Aorta (tissue), 5 donors: ENCODE results near the gene TLE6. TPM values are rescaled to one million over a fixed set of nuclear protein-coding genes. Genes with fewer than 3 reads are reported as not detected.

ENCODE experiments used
- ATAC-seq: fragments of 200-7000 bp; cut with Tn5 transposase; one replicate; pipeline ENCODE4 v1.9.1; 2022; ENCODE audit warnings: moderate library complexity; ENCODE audit not compliant: low FRiP score
- DNase-seq, 2 donors: peaks; one replicate each; pipeline ENCODE4 v3.0.0-alpha.2; 2020
- H3K27ac ChIP-seq, 2 donors: one replicate each; pipeline ENCODE4 v1.5.1; 2013; ENCODE audit warnings: low read length in 2 of 2, mild to moderate bottlenecking in 2 of 2, moderate library complexity in 2 of 2, control low read depth in 1 of 2, inconsistent platforms in 1 of 2, low read depth in 1 of 2
- H3K27me3 ChIP-seq, 2 donors: one replicate each; pipeline ENCODE4 v1.6.1; 2013; ENCODE audit warnings: control low read depth in 1 of 2, low read length in 1 of 2, mild to moderate bottlenecking in 1 of 2, moderate library complexity in 1 of 2; ENCODE audit not compliant: insufficient read depth in 2 of 2, control insufficient read depth in 1 of 2
- H3K36me3 ChIP-seq, 2 donors: one replicate each; pipeline ENCODE4 v1.6.1; 2013; ENCODE audit warnings: control low read depth in 1 of 2, low read length in 1 of 2, mild to moderate bottlenecking in 1 of 2; ENCODE audit not compliant: insufficient read depth in 2 of 2, control insufficient read depth in 1 of 2
- H3K4me1 ChIP-seq, 2 donors: one replicate each; pipeline ENCODE4 v1.6.1; 2013; ENCODE audit warnings: low read length in 2 of 2, control low read depth in 1 of 2, mild to moderate bottlenecking in 1 of 2, moderate library complexity in 1 of 2; ENCODE audit not compliant: insufficient read depth in 2 of 2, control insufficient read depth in 1 of 2
- H3K4me3 ChIP-seq, 2 donors: one replicate each; pipeline ENCODE4 v1.5.1; 2013; ENCODE audit warnings: low read length in 2 of 2, control low read depth in 1 of 2, mild to moderate bottlenecking in 1 of 2
- H3K9me3 ChIP-seq: one replicate; pipeline ENCODE4 v1.6.1; 2013; ENCODE audit warnings: mild to moderate bottlenecking, low read length; ENCODE audit not compliant: control insufficient read depth
- WGBS, 2 donors: extraction: QIAGEN DNeasy Blood & Tissue Kit; methylation state at CpG; one replicate each; pipeline ENCODE4 v1.1.7; 2013; 5-methylcytosine and 5-hydroxymethylcytosine counted together
- intact Hi-C, 2 donors: fragments of 100-400 bp; cut with DNase I; formaldehyde crosslinking; loops; one replicate each; pipeline versions ENCODE4 v1.14.2 to v1.15.0; 2022
- polyA plus RNA-seq, 2 donors: library from polyadenylated mRNA; stranded (reverse); fragments of 200-250 nt; gene quantifications; one replicate each; pipeline ENCODE4 v1.2.3, GENCODE V29; 2013
- total RNA-seq, 2 donors: library from RNA; stranded (reverse); fragmentation: NEBNext Ultra II Directional; extraction: Animal tissue kit (Norgen Biotek cat#: 25700); gene quantifications; one replicate each; pipeline ENCODE4 v1.2.1, GENCODE V29; 2021
- donor health status: healthy with polysubstance abuse.
- donor health status: Bipolar disorder and iron deficiency.
- donor health status: DM: no; HTN: no; CAD: no.
- donor health status: DM: no; HTN: no; CAD: no.
- donor health status: DM: yes; HTN: yes; CAD: no.

Gene TLE6
- total and polyA plus RNA-seq, 4 donors, result 0.65 to 12.0 (median 3.8) TPM

GRCh38 chr19:3014135-3014534 is 36.8 kb downstream of the TLE6 start:
- Histone ChIP-seq H3K27me3 (no peaks in the 10 kb centered on the region), H3K27ac (no peak overlapping the region), H3K4me1 (no peaks in the 10 kb centered on the region), H3K4me3 (no peak overlapping the region), H3K36me3 (no peaks in the 10 kb centered on the region), H3K9me3 (no peaks in the 10 kb centered on the region)
- 98% methylated on average over 8 of the region's 8 CpGs for whole genome bisulfite sequencing, 2 donors
- intact Hi-C loops, result no loop called here
- DNase-seq, result no peak
- ATAC-seq, result no peak

GRCh38 chr19:3015126-3016057 is 38.0 kb downstream of the TLE6 start:
- WGBS, 2 donors, result 93 to 94% methylated on average over 22 of the region's 22 CpGs
- H3K36me3 ChIP-seq, result no peaks in the 10 kb centered on the region

GRCh38 chr19:3017923-3018322 is 40.6 kb downstream of the TLE6 start:
- H3K4me3 ChIP-seq, result no peak overlapping the region
- DNase-seq (no peak), ATAC-seq (no peak)
- 96 to 97% methylated on average over 7 of the region's 7 CpGs for WGBS, 2 donors
- intact Hi-C loops, result no loop called here
- H3K9me3 ChIP-seq, result no peaks in the 10 kb centered on the region
- no peaks in the 10 kb centered on the region for H3K4me1 ChIP-seq
- H3K27ac ChIP-seq, result no peak overlapping the region
- no peaks in the 10 kb centered on the region for H3K27me3 ChIP-seq
- H3K36me3 ChIP-seq, result no peaks in the 10 kb centered on the region

More at GRCh38 chr19:3015126-3016057, 38.0 kb downstream of the TLE6 start:
- Histone ChIP-seq H3K4me1 (no peaks in the 10 kb centered on the region), H3K4me3 (no peak overlapping the region), H3K27me3 (no peaks in the 10 kb centered on the region), H3K9me3 (no peaks in the 10 kb centered on the region), H3K27ac (no peak overlapping the region)
- intact Hi-C loops, result no loop called here
- ATAC-seq (peak; percentile 26), DNase-seq (no peak)

- no peak overlapping the region for H3K27ac ChIP-seq
- ATAC-seq (peak; percentile 21), DNase-seq (no peak)
- no peak overlapping the region for H3K4me3 ChIP-seq
- no peaks in the 10 kb centered on the region for H3K36me3 ChIP-seq
- no peaks in the 10 kb centered on the region for H3K27me3 ChIP-seq
- intact Hi-C loops, result no loop called here
- H3K9me3 ChIP-seq, result no peaks in the 10 kb centered on the region
- whole genome bisulfite sequencing, 2 donors, result 92 to 94% methylated on average over 24 to 28 of the region's 28 CpGs
- H3K4me1 ChIP-seq, result no peaks in the 10 kb centered on the region
Observed at GRCh38 chr19:3019211-3019854, 42.0 kb downstream of the TLE6 start.

- intact Hi-C loops, result no loop called here
- Histone ChIP-seq H3K9me3 (no peaks in the 10 kb centered on the region), H3K27ac (no peak overlapping the region), H3K4me1 (no peaks in the 10 kb centered on the region), H3K27me3 (no peaks in the 10 kb centered on the region), H3K4me3 (no peak overlapping the region), H3K36me3 (no peaks in the 10 kb centered on the region)
- DNase-seq, result no peak
- 82 to 85% methylated on average over 18 of the region's 18 CpGs for WGBS, 2 donors
- ATAC-seq, result no peak
Observed at GRCh38 chr19:3020321-3020960, 43.1 kb downstream of the TLE6 start.

- intact Hi-C loops, result no loop called here
- Histone ChIP-seq H3K4me1 (no peaks in the 10 kb centered on the region), H3K27ac (no peak overlapping the region), H3K4me3 (no peak overlapping the region), H3K36me3 (no peaks in the 10 kb centered on the region), H3K9me3 (no peaks in the 10 kb centered on the region), H3K27me3 (no peaks in the 10 kb centered on the region)
- DNase-seq (no peak), ATAC-seq (no peak)
- WGBS, 2 donors, result 81 to 86% methylated on average over 5 of the region's 5 CpGs
Observed at GRCh38 chr19:3024509-3024869, 47.1 kb downstream of the TLE6 start.

GRCh38 chr19:3024870-3025548 is 47.6 kb downstream of the TLE6 start:
- intact Hi-C loops, result no loop called here
- H3K36me3 ChIP-seq, result no peaks in the 10 kb centered on the region
- no peaks in the 10 kb centered on the region for H3K4me1 ChIP-seq

GRCh38 chr19:3025549-3025886 is 48.2 kb downstream of the TLE6 start:
- Histone ChIP-seq H3K4me3 (no peak overlapping the region), H3K27ac (no peak overlapping the region), H3K27me3 (no peaks in the 10 kb centered on the region), H3K4me1 (no peaks in the 10 kb centered on the region), H3K36me3 (no peaks in the 10 kb centered on the region), H3K9me3 (no peaks in the 10 kb centered on the region)
- 82 to 96% methylated on average over 9 of the region's 9 CpGs for WGBS, 2 donors
- no peak for ATAC-seq
- intact Hi-C loops, result no loop called here
- DNase-seq, result no peak

More at GRCh38 chr19:3024870-3025548, 47.6 kb downstream of the TLE6 start:
- no peak for DNase-seq
- H3K27ac ChIP-seq, result no peak overlapping the region
- 87 to 91% methylated on average over 30 of the region's 30 CpGs for WGBS, 2 donors
- no peaks in the 10 kb centered on the region for H3K27me3 ChIP-seq
- no peak overlapping the region for H3K4me3 ChIP-seq
- no peak for ATAC-seq
- H3K9me3 ChIP-seq, result no peaks in the 10 kb centered on the region
